GM12872 (cell line): ENCODE data around the gene GPX4.

Experiments
- CTCF ChIP-seq: IDR thresholded peaks from 3 replicates; pipeline ENCODE4 v1.5.1; 2011; ENCODE audit warnings: low read depth, mild to moderate bottlenecking, low read length, moderate library complexity; ENCODE audit not compliant: insufficient read depth

The GPX4 gene

GRCh38 chr19:1153891-1154730 lies 50.3 kb downstream of the GPX4 start:
- TF ChIP-seq CTCF, result no peak

GRCh38 chr19:1154731-1155351 lies 51.0 kb downstream of the GPX4 start:
- no peak for TF ChIP-seq CTCF

GRCh38 chr19:1155352-1156304 lies 51.8 kb downstream of the GPX4 start:
- TF ChIP-seq CTCF, result no peak
